GM10248 (cell line): ENCODE measurements around the gene EYA2.
"Not testable (repeated sequence)": the region's sequence is repeated elsewhere in the genome, so short reads cannot be mapped to it uniquely, and the experiment has no call there.

ENCODE experiments used
- CTCF ChIA-PET: fragments of 300-600 bp; sonication (Branson Sonifier 250); formaldehyde crosslinking; extraction: SDS; loops from one replicate; lab custom pipeline; 2021; ENCODE audit warnings: antibody characterized with exemption; lab: Yijun Ruan, JAX
- POLR2A ChIA-PET: fragments of 350-650 bp; sonication (Branson Sonifier 250); formaldehyde crosslinking; extraction: SDS; loops from one replicate; lab custom pipeline; 2020; ENCODE audit warnings: antibody characterized with exemption; lab: Yijun Ruan, JAX
- DNase-seq: peaks from one replicate; pipeline ENCODE4 v3.0.0; 2012; ENCODE audit errors: extremely low spot score
- TF ChIP-seq, protein P1 (sequence below): IDR thresholded peaks from 2 replicates; pipeline ENCODE4 v1.5.1; 2012; ENCODE audit warnings: mild to moderate bottlenecking, low read depth; ENCODE audit errors: extremely low read depth, missing control alignments, control extremely low read depth

The EYA2 gene

GRCh38 chr20:46913329-46914044, 18.8 kb downstream of the EYA2 start:
- CTCF ChIA-PET = no interaction called here
- POLR2A ChIA-PET = no interaction called here
- DNase-seq = no peak
- TF ChIP-seq, protein P1, sequence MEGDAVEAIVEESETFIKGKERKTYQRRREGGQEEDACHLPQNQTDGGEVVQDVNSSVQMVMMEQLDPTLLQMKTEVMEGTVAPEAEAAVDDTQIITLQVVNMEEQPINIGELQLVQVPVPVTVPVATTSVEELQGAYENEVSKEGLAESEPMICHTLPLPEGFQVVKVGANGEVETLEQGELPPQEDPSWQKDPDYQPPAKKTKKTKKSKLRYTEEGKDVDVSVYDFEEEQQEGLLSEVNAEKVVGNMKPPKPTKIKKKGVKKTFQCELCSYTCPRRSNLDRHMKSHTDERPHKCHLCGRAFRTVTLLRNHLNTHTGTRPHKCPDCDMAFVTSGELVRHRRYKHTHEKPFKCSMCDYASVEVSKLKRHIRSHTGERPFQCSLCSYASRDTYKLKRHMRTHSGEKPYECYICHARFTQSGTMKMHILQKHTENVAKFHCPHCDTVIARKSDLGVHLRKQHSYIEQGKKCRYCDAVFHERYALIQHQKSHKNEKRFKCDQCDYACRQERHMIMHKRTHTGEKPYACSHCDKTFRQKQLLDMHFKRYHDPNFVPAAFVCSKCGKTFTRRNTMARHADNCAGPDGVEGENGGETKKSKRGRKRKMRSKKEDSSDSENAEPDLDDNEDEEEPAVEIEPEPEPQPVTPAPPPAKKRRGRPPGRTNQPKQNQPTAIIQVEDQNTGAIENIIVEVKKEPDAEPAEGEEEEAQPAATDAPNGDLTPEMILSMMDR = no peak

DNA sequence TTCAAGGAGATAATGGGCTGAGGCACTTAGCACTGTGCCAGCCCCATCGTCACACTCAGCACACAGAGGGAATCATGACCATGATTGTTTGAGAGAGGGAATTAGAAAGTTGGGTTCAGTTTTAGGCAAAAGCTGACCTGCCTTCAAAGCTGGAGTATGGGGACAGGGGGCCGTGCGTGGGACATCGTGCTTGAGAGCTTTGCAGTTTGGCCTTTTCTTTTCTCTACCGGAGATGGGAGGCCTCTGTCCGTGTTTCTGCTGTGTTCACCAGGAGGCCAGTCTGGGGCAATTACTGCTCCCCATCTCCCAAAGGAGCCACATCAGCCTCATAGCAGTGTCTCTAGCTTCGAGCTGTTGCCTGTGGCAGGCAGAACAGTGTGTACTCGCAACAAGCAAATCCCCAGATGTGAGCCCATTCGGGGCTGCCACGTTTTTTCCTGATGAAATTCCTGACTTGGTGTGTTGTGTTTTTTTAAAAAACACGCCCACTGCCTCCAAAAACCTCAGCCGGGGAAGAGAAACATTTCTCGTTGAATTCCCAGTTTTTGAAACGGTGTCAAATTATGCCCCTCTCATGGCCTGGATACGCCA, 20.2 kb downstream of the EYA2 start:
- DNase-seq = no peak
- TF ChIP-seq, protein P1 = no peak
- POLR2A ChIA-PET = no interaction called here

GRCh38 chr20:46915575-46916257, 21.1 kb downstream of the EYA2 start:
- TF ChIP-seq, protein P1 = no peak
- DNase-seq = no peak
- CTCF ChIA-PET = no interaction called here
- POLR2A ChIA-PET = no interaction called here

More for the DNA sequence above, 20.2 kb downstream of the EYA2 start:
- CTCF ChIA-PET = no interaction called here

DNA sequence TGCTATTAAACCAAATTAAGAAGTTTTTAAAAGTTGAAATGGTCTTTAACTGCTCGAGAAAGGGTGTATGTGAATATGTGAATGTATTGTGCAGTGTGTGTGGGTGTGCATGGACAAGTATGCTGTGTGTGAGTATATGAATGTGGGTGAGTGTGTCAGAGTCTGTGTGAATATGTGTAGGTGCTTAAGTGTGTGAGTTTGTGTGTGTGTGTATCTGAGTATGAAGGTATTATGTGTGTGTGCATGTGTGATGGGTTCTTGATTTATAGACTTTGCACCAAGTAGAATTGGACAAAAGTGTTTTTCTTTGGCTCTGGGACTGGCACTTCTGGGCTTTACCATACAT, 21.6 kb downstream of the EYA2 start:
- no peak for DNase-seq
- ChIA-PET POLR2A (no interaction called here), CTCF (no interaction called here)
- TF ChIP-seq, protein P1 = no peak

GRCh38 chr20:46917155-46917554, 22.5 kb downstream of the EYA2 start:
- ChIA-PET POLR2A (no interaction called here), CTCF (no interaction called here)
- no peak for DNase-seq
- TF ChIP-seq, protein P1 = no peak

- CTCF ChIA-PET = interaction anchor here (0.9 kb wide), 1 partner anchor 16 kb away, joined by 3 read pairs; no protein-coding TSS in a partner anchor
These were observed 25.5 kb downstream of the EYA2 start for GRCh38 chr20:46920114-46920513.

GRCh38 chr20:46922841-46923240, 28.2 kb downstream of the EYA2 start:
- CTCF ChIA-PET, DNase-seq, POLR2A ChIA-PET: not testable (repeated sequence)

More at GRCh38 chr20:46920114-46920513, 25.5 kb downstream of the EYA2 start:
- TF ChIP-seq, protein P1 = no peak
- POLR2A ChIA-PET = no interaction called here
- DNase-seq = no peak
